SW480 (cell line): Measurements from ENCODE around the gene ARG2.
A peak's percentile ranks its signal among the peaks of the same experiment; 100 is the strongest.

ENCODE experiments used
- DNase-seq: peaks from one replicate; pipeline ENCODE4 v3.0.0-alpha.2; 2016; ENCODE audit warnings: low spot score

ARG2 gene

GRCh38 chr14:67638642-67639041 is 18.9 kb downstream of the ARG2 start:
- no peak for DNase-seq

GRCh38 chr14:67641480-67641879 is 21.8 kb downstream of the ARG2 start:
- DNase-seq = no peak

GRCh38 chr14:67641902-67642749 is 22.4 kb downstream of the ARG2 start:
- no peak for DNase-seq

- DNase-seq = no peak
These were observed 24.0 kb downstream of the ARG2 start for GRCh38 chr14:67643713-67644112.

- DNase-seq = no peak
These were observed 24.7 kb downstream of the ARG2 start for GRCh38 chr14:67644428-67644827.

GRCh38 chr14:67645414-67645813 is 25.7 kb downstream of the ARG2 start:
- no peak for DNase-seq

GRCh38 chr14:67646131-67646530 is 26.4 kb downstream of the ARG2 start:
- DNase-seq = no peak

- no peak for DNase-seq
These were observed 30.4 kb downstream of the ARG2 start for GRCh38 chr14:67650151-67650550.

- DNase-seq = no peak
These were observed 31.0 kb downstream of the ARG2 start for GRCh38 chr14:67650694-67651093.

- no peak for DNase-seq
These were observed 32.5 kb downstream of the ARG2 start for GRCh38 chr14:67652189-67652588.

GRCh38 chr14:67653651-67654280 is 34.0 kb downstream of the ARG2 start:
- DNase-seq = no peak

- DNase-seq = no peak
These were observed 43.9 kb downstream of the ARG2 start for GRCh38 chr14:67663633-67664032.

- DNase-seq = no peak
These were observed 46.1 kb downstream of the ARG2 start for GRCh38 chr14:67665868-67666267.

GRCh38 chr14:67666750-67667449 is 47.2 kb downstream of the ARG2 start:
- peak; percentile 69 for DNase-seq

GRCh38 chr14:67668559-67668958 is 48.8 kb downstream of the ARG2 start:
- no peak for DNase-seq

GRCh38 chr14:67673451-67673850 is 53.7 kb downstream of the ARG2 start:
- DNase-seq = no peak

GRCh38 chr14:67674139-67674479 is 54.4 kb downstream of the ARG2 start:
- peak; percentile 72 for DNase-seq

GRCh38 chr14:67674480-67675218 is 54.9 kb downstream of the ARG2 start, which contains the start of gene VTI1B:
TSS of gene VTI1B (minus strand) at chr14:67674632. CDS start at chr14:67674489, 143 bp downstream.
- DNase-seq = peak; percentile 82

- DNase-seq = no peak
These were observed 55.5 kb downstream of the ARG2 start for GRCh38 chr14:67675219-67675582.

GRCh38 chr14:67679006-67679405 is 59.3 kb downstream of the ARG2 start:
- no peak for DNase-seq

GRCh38 chr14:67680121-67680602 is 60.4 kb downstream of the ARG2 start:
- no peak for DNase-seq

- no peak for DNase-seq
These were observed 61.2 kb downstream of the ARG2 start for GRCh38 chr14:67680941-67681340.
